CD8-positive, alpha-beta memory T cell (primary cell): Measurements from ENCODE around the gene ACBD5. TPM values are rescaled to one million over a fixed set of nuclear protein-coding genes. Genes with fewer than 3 reads are reported as not detected.
"Not testable (repeated sequence)": the region's sequence is repeated elsewhere in the genome, so short reads cannot be mapped to it uniquely, and the experiment has no call there.

Experiments
- CTCF ChIA-PET: fragments of 350-600 bp; sonication (Branson Sonifier 250); formaldehyde crosslinking; loops from one replicate; lab custom pipeline; 2021; ENCODE audit warnings: antibody characterized with exemption; lab: Charles Lee
- POLR2A ChIA-PET: fragments of 350-600 bp; sonication (Branson Sonifier 250); formaldehyde crosslinking; loops from one replicate; lab custom pipeline; 2021; ENCODE audit warnings: antibody characterized with exemption; lab: Charles Lee
- DNase-seq, 5 donors: peaks; one replicate each; pipeline versions ENCODE4 v3.0.0 to v3.0.0-alpha.2; 2020 to 2022; ENCODE audit warnings: mixed read lengths in 1 of 5
- H3K27ac ChIP-seq: one replicate; pipeline ENCODE4 v1.7.0; 2013; ENCODE audit warnings: low read depth, mild to moderate bottlenecking, low read length, moderate library complexity
- H3K27me3 ChIP-seq: 2 replicates; pipeline ENCODE4 v1.7.0; 2013; ENCODE audit warnings: low read length, mild to moderate bottlenecking; ENCODE audit not compliant: insufficient read depth, poor library complexity, severe bottlenecking
- H3K36me3 ChIP-seq: 2 replicates; pipeline ENCODE4 v1.7.0; 2013; ENCODE audit warnings: mild to moderate bottlenecking, low read length, moderate library complexity; ENCODE audit not compliant: insufficient read depth
- H3K4me1 ChIP-seq: 2 replicates; pipeline ENCODE4 v1.7.0; 2013; ENCODE audit warnings: mild to moderate bottlenecking, low read length, moderate library complexity; ENCODE audit not compliant: insufficient read depth
- H3K4me3 ChIP-seq: 2 replicates; pipeline ENCODE4 v1.7.0; 2013; ENCODE audit warnings: mild to moderate bottlenecking, low read length
- H3K9me3 ChIP-seq: 2 replicates; pipeline ENCODE4 v1.7.0; 2013; ENCODE audit warnings: mild to moderate bottlenecking, low read length
- H3K27ac Mint-ChIP-seq, 8 donors: one replicate each; pipeline ENCODE4 v1.8.0; 2020 to 2021; ENCODE audit warnings: mixed read lengths in 8 of 8, mild to moderate bottlenecking in 6 of 8, inconsistent platforms in 3 of 8, moderate library complexity in 3 of 8
- H3K27me3 Mint-ChIP-seq, 2 donors: one replicate each; pipeline ENCODE4 v1.8.0; 2020 to 2021; ENCODE audit warnings: mixed read lengths in 2 of 2, mild to moderate bottlenecking in 1 of 2, moderate library complexity in 1 of 2
- H3K36me3 Mint-ChIP-seq, 3 donors: one replicate each; pipeline ENCODE4 v1.8.0; 2020 to 2021; ENCODE audit warnings: mixed read lengths in 3 of 3, inconsistent platforms in 1 of 3, mild to moderate bottlenecking in 1 of 3
- H3K4me1 Mint-ChIP-seq, 3 donors: one replicate each; pipeline ENCODE4 v1.8.0; 2020 to 2021; ENCODE audit warnings: mixed read lengths in 3 of 3, inconsistent platforms in 1 of 3, mild to moderate bottlenecking in 1 of 3
- H3K4me3 Mint-ChIP-seq, 7 donors: one replicate each; pipeline ENCODE4 v1.8.0; 2020 to 2021; ENCODE audit warnings: mixed read lengths in 7 of 7, mild to moderate bottlenecking in 6 of 7, moderate library complexity in 4 of 7, inconsistent platforms in 2 of 7
- H3K9me3 Mint-ChIP-seq, 5 donors: one replicate each; pipeline ENCODE4 v1.8.0; 2020 to 2022; ENCODE audit warnings: mixed read lengths in 5 of 5, mild to moderate bottlenecking in 3 of 5, moderate library complexity in 2 of 5, inconsistent platforms in 1 of 5
- polyA plus RNA-seq: library from polyadenylated mRNA; unstranded; fragments of 300-500 nt; fragmentation: Illumina TruSeq; gene quantifications from one replicate; pipeline ENCODE4 v1.2.3, GENCODE V29; 2021
- total RNA-seq, 2 experiments: library from RNA; stranded (reverse); gene quantifications; one replicate each; pipeline ENCODE4 v1.2.3, GENCODE V29; 2021

The ACBD5 gene
- total RNA-seq (10 to 100 TPM; 19.2 to 21.3 TPM), polyA plus RNA-seq (13.2 TPM)

GRCh38 chr10:27240212-27241009 is at the start of gene ACBD5:
Gene ACBD5 (minus strand): TSS chr10:27240797. CDS start chr10:27240688, 109 bp downstream.
- Histone ChIP-seq H3K9me3 (no peaks in the 10 kb centered on the region), H3K27me3 (no peaks in the 10 kb centered on the region), H3K4me1 (peaks cover 24% of the 10 kb centered on the region), H3K4me3 (peak within 1 kb of the TSS; percentile 95), H3K27ac (peak within 1 kb of the TSS; percentile 91), H3K36me3 (no peaks in the 10 kb centered on the region)
- ChIA-PET CTCF (interaction anchor here (0.9 to 5.5 kb wide), 8 partner anchors 10 to 359 kb away, joined by 3 to 30 read pairs (median 4); partner anchors contain the start of genes MASTL and YME1L1), POLR2A (interaction anchor here (0.6 to 2.3 kb wide), 10 partner anchors 11 to 934 kb away, joined by 3 to 20 read pairs (median 4); partner anchors contain the start of genes MASTL and YME1L1)
- Mint-ChIP-seq H3K4me3 (peak within 1 kb of the TSS; percentile 89 to 99 (median 93)), H3K27me3 (peaks cover 0 to 4% of the 10 kb centered on the region in 2 donors), H3K27ac (peak within 1 kb of the TSS; percentile 95 to 99 (median 97)), H3K9me3 (peaks cover 0 to 2% (median 0%) of the 10 kb centered on the region in 5 donors), H3K4me1 (peaks cover 35 to 57% (median 51%) of the 10 kb centered on the region in 3 donors), H3K36me3 (peaks cover 0 to 31% (median 0%) of the 10 kb centered on the region in 3 donors)
- DNase-seq, result peak; percentile 61 to 82 (median 69)

GRCh38 chr10:27285093-27285492 is 44.5 kb upstream of the ACBD5 start:
- no peak overlapping the region for H3K4me3 ChIP-seq
- peak in 4 of 5 donors; percentile 14 to 61 (median 36) for DNase-seq
- CTCF ChIA-PET, result interaction anchor here (1.1 to 1.7 kb wide), 6 partner anchors 24 to 129 kb away, joined by 3 to 8 read pairs (median 4); no protein-coding TSS in a partner anchor

GRCh38 chr10:27276581-27276980 is 36.0 kb upstream of the ACBD5 start:
- H3K27me3 Mint-ChIP-seq, result peaks cover 21 to 63% of the 10 kb centered on the region in 2 donors
- peaks cover 19% of the 10 kb centered on the region for H3K27me3 ChIP-seq
- H3K4me3 ChIP-seq, result no peak overlapping the region
- H3K36me3 Mint-ChIP-seq, result peaks cover 0 to 22% (median 0%) of the 10 kb centered on the region in 3 donors
- H3K4me3 Mint-ChIP-seq, result no peak overlapping the region
- H3K36me3 ChIP-seq, result no peaks in the 10 kb centered on the region
- H3K9me3 ChIP-seq, result no peaks in the 10 kb centered on the region
- CTCF ChIA-PET, result interaction anchor here (1.4 kb wide), 1 partner anchor 53 kb away, joined by 3 read pairs; no protein-coding TSS in a partner anchor
- H3K27ac ChIP-seq, result no peak overlapping the region
- H3K27ac Mint-ChIP-seq, result no peak overlapping the region
- POLR2A ChIA-PET, result no interaction called here
- H3K4me1 ChIP-seq, result no peaks in the 10 kb centered on the region
- no peaks in the 10 kb centered on the region for H3K4me1 Mint-ChIP-seq
- DNase-seq, result no peak
- peaks cover 0 to 6% (median 4%) of the 10 kb centered on the region in 5 donors for H3K9me3 Mint-ChIP-seq

More at GRCh38 chr10:27285093-27285492, 44.5 kb upstream of the ACBD5 start:
- Mint-ChIP-seq H3K27me3 (peaks cover 0 to 1% of the 10 kb centered on the region in 2 donors), H3K4me1 (peaks cover 3 to 5% (median 4%) of the 10 kb centered on the region in 3 donors), H3K9me3 (no peaks in the 10 kb centered on the region), H3K36me3 (no peaks in the 10 kb centered on the region), H3K27ac (peak overlapping the region in 2 of 8 donors; percentile 3 to 10), H3K4me3 (no peak overlapping the region)
- Histone ChIP-seq H3K27me3 (no peaks in the 10 kb centered on the region), H3K27ac (no peak overlapping the region), H3K4me1 (no peaks in the 10 kb centered on the region), H3K36me3 (no peaks in the 10 kb centered on the region), H3K9me3 (no peaks in the 10 kb centered on the region)
- POLR2A ChIA-PET, result no interaction called here

GRCh38 chr10:27266025-27266424 is 25.4 kb upstream of the ACBD5 start:
- CTCF ChIA-PET, H3K4me3 ChIP-seq, H3K36me3 Mint-ChIP-seq, H3K9me3 ChIP-seq, POLR2A ChIA-PET, H3K4me1 ChIP-seq, H3K9me3 Mint-ChIP-seq, DNase-seq, H3K27ac ChIP-seq, H3K27ac Mint-ChIP-seq, H3K4me1 Mint-ChIP-seq, H3K27me3 ChIP-seq, H3K36me3 ChIP-seq, H3K4me3 Mint-ChIP-seq: not testable (repeated sequence)
- H3K27me3 Mint-ChIP-seq, result peaks cover 9 to 27% of the 10 kb centered on the region in 2 donors

GRCh38 chr10:27262788-27263187 is 22.2 kb upstream of the ACBD5 start:
- peaks cover 20% of the 10 kb centered on the region for H3K27me3 ChIP-seq
- H3K36me3 Mint-ChIP-seq, H3K4me3 Mint-ChIP-seq, DNase-seq, H3K4me3 ChIP-seq, H3K27ac Mint-ChIP-seq, H3K4me1 ChIP-seq, H3K27ac ChIP-seq, H3K36me3 ChIP-seq, CTCF ChIA-PET, H3K9me3 ChIP-seq, H3K9me3 Mint-ChIP-seq: not testable (repeated sequence)
- Mint-ChIP-seq H3K4me1 (peaks cover 16 to 17% (median 16%) of the 10 kb centered on the region in 3 donors), H3K27me3 (peaks cover 29 to 48% of the 10 kb centered on the region in 2 donors)
- POLR2A ChIA-PET, result interaction anchor here (0.6 kb wide), 1 partner anchor 9 kb away, joined by 4 read pairs; no protein-coding TSS in a partner anchor

GRCh38 chr10:27258838-27259812 is 18.5 kb upstream of the ACBD5 start:
- peaks cover 26% of the 10 kb centered on the region in 3 donors for H3K4me1 Mint-ChIP-seq
- Histone ChIP-seq H3K4me3 (peak overlapping the region; percentile 51), H3K36me3 (no peaks in the 10 kb centered on the region), H3K27me3 (peaks cover 21% of the 10 kb centered on the region), H3K9me3 (no peaks in the 10 kb centered on the region), H3K27ac (no peak overlapping the region), H3K4me1 (peaks cover 12% of the 10 kb centered on the region)
- peak in 3 of 5 donors; percentile 12 to 50 (median 19) for DNase-seq
- peak overlapping the region in 6 of 8 donors; percentile 44 to 92 (median 73) for H3K27ac Mint-ChIP-seq
- POLR2A ChIA-PET, result no interaction called here
- H3K27me3 Mint-ChIP-seq, result peaks cover 32 to 42% of the 10 kb centered on the region in 2 donors
- peak overlapping the region; percentile 86 to 95 (median 89) for H3K4me3 Mint-ChIP-seq
- peaks cover 0 to 5% (median 4%) of the 10 kb centered on the region in 5 donors for H3K9me3 Mint-ChIP-seq
- CTCF ChIA-PET, result interaction anchor here (0.9 to 1.5 kb wide), 3 partner anchors 9 to 35 kb away, joined by 3 to 4 read pairs (median 4); no protein-coding TSS in a partner anchor
- H3K36me3 Mint-ChIP-seq, result peaks cover 0 to 5% (median 2%) of the 10 kb centered on the region in 3 donors

GRCh38 chr10:27258492-27258837 is 17.9 kb upstream of the ACBD5 start:
- Mint-ChIP-seq H3K4me3 (peak overlapping the region; percentile 74 to 95 (median 88)), H3K27ac (peak overlapping the region in 7 of 8 donors; percentile 26 to 90 (median 80)), H3K4me1 (peaks cover 26 to 31% (median 28%) of the 10 kb centered on the region in 3 donors), H3K36me3 (peaks cover 0 to 5% (median 2%) of the 10 kb centered on the region in 3 donors), H3K9me3 (peaks cover 0 to 5% (median 4%) of the 10 kb centered on the region in 5 donors), H3K27me3 (peaks cover 29 to 39% of the 10 kb centered on the region in 2 donors)
- ChIA-PET CTCF (interaction anchor here (1.6 kb wide), 1 partner anchor 18 kb away, joined by 3 read pairs; the partner anchor contains the start of gene ACBD5), POLR2A (interaction anchor here (2.5 kb wide), 1 partner anchor 19 kb away, joined by 9 read pairs; no protein-coding TSS in a partner anchor)
- Histone ChIP-seq H3K27me3 (peaks cover 21% of the 10 kb centered on the region), H3K4me3 (peak overlapping the region; percentile 43), H3K27ac (no peak overlapping the region), H3K9me3 (no peaks in the 10 kb centered on the region), H3K4me1 (peaks cover 12% of the 10 kb centered on the region), H3K36me3 (no peaks in the 10 kb centered on the region)
- DNase-seq, result peak in 1 of 5 donors; percentile 13
